Stimulated activated CD4-positive, alpha-beta T cell treated with anti-CD3 and anti-CD28 coated beads, Interleukin-4, amount 100 ng/mL, for 24 hours (primary cell): ENCODE measurements around the gene FAM170B.

Experiments
- DNase-seq: peaks from one replicate; pipeline ENCODE4 v3.0.0-alpha.2; 2020

Gene FAM170B

GRCh38 chr10:49168831-49169500, 35.1 kb upstream of the FAM170B start:
- DNase-seq: no peak

GRCh38 chr10:49168171-49168540, 34.3 kb upstream of the FAM170B start:
- DNase-seq: no peak

DNA sequence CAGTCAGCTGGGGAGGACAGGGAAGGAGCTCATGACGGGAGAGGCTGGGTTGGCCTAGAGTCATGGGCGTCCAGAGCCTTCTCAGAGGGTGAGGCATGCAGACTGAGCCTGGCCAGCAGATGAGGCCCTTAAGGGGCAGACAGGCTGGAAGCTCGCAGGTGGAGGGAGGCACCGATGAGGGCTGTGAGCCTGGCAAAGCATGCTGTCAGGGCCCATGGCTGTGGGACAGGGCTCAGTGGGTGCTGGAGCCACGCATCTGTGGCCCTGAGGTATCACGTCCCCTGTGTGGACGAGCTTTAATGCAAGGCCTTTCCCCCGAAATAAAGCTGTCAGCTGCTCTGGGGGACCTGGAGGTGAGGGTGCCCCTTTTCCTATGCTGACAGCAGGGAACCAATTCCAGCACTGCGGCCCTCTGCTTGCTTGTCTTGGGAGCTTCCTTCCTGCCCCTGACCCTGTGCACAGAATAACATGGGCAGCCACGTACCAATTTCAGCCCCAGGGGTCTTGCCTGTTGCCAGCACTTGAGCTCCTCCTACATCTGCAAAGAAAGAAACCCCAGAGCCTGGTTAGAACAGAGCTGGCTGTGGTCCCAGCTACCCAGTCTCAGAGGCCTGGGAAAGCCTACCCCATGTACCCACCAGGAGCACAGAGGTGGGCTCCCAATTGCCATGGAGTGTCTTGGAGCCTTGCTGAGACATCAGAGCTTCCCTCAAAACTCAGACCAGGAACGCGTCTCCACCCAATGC, 33.8 kb upstream of the FAM170B start:
- no peak for DNase-seq

- no peak for DNase-seq
Observed at GRCh38 chr10:49166484-49167400, 32.9 kb upstream of the FAM170B start.

- no peak for DNase-seq
Observed at GRCh38 chr10:49165821-49166483, 32.1 kb upstream of the FAM170B start.

- no peak for DNase-seq
Observed at GRCh38 chr10:49165259-49165658, 31.4 kb upstream of the FAM170B start.

GRCh38 chr10:49164559-49165188, 30.9 kb upstream of the FAM170B start:
- DNase-seq: peak; percentile 36

GRCh38 chr10:49163741-49164140, 29.9 kb upstream of the FAM170B start:
- DNase-seq: no peak

- DNase-seq: no peak
Observed at GRCh38 chr10:49162761-49163310, 29.0 kb upstream of the FAM170B start.

DNA sequence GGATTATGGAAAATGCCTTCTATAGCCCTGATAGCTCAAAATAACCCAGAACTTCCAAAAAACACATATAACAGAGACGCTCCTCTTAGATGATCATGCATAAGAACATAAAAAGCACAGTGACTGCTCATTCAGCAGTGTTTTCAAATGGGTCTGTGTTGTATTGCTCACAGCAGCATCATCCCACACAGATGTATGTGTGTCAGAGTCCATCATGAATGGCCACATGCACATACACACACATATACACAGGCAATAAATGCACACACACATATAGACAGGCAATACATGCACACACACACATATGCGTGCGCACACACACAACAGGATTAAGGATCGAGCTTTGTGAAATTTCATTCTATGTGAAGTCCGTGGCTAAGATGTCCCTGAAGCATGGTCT, 28.2 kb upstream of the FAM170B start:
- DNase-seq: no peak

DNA sequence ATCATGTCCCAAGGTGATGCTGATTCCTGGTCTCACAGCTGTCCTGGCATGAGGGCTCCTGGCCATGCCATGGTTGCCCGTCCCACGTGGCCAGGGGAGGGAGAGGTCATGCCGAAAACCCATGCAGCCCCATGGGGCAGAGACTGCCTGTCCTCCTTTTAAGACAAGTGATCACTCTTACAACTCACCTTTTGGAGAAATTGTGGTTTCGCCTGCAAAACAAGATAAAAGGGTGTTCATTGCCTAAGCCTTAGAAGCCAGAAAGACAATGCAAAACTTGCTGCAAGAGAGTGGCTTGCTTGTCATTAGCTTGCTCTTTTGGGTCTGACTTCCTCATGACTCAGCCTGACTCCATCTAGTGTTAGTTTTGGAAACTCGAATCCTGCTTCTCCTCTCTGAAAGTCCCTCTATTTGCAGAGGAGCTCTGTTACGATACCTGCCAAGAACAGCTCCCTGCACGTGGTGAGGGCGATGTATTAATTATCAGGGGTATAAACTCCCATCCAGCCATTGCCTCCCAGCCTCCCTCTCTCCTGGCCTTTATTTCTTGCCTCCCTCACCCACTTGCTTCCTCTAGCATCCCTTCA, 27.7 kb upstream of the FAM170B start:
- no peak for DNase-seq

DNA sequence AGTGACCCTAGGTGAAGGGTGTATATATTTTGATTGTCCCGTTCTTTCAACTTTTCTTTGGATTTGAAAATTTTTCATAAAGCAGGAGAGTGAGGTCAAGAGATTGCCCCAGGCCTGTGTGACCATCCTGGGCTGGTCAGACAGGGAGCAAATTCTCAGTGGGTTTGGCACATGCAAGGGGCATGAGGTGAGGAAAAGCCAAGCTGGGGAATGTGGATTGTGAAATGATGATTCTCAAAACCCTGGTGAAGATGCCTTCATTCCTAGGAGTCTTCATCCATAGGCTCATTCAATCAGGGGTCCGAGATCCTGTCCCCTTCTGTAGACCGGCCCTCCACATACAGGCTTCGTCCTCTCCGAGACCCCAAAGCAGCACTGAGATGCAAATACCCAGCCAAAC, 27.0 kb upstream of the FAM170B start:
- DNase-seq: no peak

- DNase-seq: no peak
Observed at GRCh38 chr10:49160110-49160509, 26.3 kb upstream of the FAM170B start.

GRCh38 chr10:49158915-49159314, 25.1 kb upstream of the FAM170B start:
- DNase-seq: no peak

DNA sequence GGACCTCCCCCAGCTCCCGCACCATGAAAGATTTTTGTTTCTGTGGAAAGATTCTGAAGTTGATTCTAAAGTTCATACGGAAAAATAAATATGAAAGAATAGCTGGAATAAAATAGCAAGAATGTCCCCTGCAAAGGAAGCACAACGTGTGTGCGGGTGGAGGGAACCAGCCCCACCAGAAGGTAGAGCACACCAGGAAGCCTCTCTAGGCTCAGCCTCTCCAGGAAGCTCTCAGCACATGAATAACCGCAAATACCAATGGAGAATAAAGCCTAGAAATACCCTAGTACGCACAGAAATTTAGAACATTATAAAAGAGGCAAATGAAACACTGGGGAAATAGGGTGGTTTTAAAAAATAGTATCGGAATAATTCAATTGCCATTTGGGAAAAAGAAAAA, 24.6 kb upstream of the FAM170B start:
- no peak for DNase-seq

DNA sequence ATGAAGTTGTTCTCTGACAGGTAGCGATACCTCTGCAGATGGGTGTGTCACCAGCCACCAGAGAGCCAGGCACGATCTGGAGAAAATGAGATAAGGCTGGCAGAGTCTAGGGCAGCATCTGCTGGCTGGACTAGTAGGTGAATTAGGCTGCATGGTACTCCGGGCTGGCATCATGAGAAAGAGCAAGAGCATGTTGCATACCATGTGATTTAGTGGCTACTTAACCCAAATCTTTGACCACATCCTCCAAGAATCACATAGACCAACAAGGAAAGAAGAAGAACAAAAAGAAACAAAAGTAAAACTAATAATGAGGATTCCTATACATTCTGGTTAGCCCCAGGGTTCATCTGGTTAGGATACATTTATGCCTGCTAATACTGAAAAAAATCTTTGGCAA, 23.4 kb upstream of the FAM170B start:
- no peak for DNase-seq

- no peak for DNase-seq
Observed at GRCh38 chr10:49154641-49155040, 20.8 kb upstream of the FAM170B start.

DNA sequence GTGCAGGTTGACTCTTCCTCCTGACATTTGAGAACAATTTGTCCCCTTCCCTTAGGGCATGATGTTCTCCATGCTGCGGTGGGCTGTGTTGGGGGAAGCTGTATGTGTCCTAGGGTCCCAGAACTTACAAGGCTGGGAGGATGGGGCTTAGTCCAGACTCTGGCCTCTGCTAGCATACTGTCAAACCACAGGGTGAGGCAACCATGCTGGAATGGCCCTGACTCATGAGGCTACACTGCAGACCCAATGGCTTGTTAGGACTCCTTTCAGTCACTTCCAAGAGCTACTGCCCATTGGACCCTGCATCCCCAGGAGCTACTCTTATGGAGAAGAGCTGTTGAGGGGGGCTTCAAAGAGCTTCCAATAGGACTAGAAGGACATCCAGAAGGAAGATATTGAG, 20.1 kb upstream of the FAM170B start:
- no peak for DNase-seq

- no peak for DNase-seq
Observed at GRCh38 chr10:49153115-49153514, 19.3 kb upstream of the FAM170B start.

GRCh38 chr10:49152663-49153062, 18.8 kb upstream of the FAM170B start:
- DNase-seq: no peak

DNA sequence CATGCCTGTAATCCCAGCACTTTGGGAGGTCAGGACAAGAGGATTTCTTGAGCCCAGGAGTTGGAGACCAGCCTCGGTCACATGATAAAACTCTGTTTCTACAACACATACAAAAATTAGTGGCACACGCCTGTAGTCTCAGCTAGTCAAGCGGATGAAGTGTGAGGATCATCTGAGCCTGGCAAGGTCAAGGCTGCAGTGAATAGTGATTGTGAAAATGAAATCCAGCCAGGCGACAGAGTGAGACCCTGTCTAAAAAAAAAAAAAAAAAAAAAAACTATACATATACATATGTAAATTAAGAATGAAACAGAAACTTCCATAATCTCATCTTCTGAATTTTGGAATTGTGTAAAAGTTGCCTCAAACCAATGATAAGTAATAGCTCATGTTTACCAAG, 18.2 kb upstream of the FAM170B start:
- DNase-seq: no peak

DNA sequence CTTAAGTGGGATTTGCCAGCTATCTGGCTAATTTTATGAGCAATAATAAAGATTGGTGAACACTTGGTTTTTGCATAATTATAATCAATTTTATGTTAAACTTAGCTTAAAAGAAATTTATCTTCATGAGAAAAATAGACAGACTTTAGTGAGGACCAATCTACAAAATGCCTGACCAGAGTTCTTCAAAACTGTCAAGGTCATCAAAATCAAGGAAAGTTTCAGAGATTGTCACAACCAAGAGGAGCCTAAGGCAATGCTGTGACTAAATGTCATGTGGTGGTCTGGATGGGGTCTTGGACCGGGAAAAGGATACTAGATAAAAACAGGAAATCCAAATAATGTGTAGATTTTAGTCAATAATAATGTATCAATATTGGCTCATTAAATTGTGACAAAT, 17.7 kb upstream of the FAM170B start:
- DNase-seq: no peak
